Measurements from ENCODE around the gene GNPNAT1.

GNPNAT1 gene

GRCh38 chr14:52806115-52806514 is 14.7 kb upstream of the GNPNAT1 start:
- no peak overlapping the region for H3K4me3 ChIP-seq (replicated peaks; ENCODE audit: low read depth, low read length)
- TF ChIP-seq CTCF (IDR thresholded peaks at IDR 0.05; ENCODE audit: low read depth, low read length, missing control alignments) = no peak
- DNase-seq (ENCODE audit: extremely low read depth, low read depth) = no peak

GRCh38 chr14:52802597-52802996 is 11.2 kb upstream of the GNPNAT1 start:
- no peak for TF ChIP-seq CTCF (IDR thresholded peaks at IDR 0.05; ENCODE audit: low read depth, low read length, missing control alignments)
- no peak overlapping the region for H3K4me3 ChIP-seq (replicated peaks; ENCODE audit: low read depth, low read length)
- no peak for DNase-seq (ENCODE audit: extremely low read depth, low read depth)

GRCh38 chr14:52801014-52801712 is 9.8 kb upstream of the GNPNAT1 start:
- no peak for TF ChIP-seq CTCF (IDR thresholded peaks at IDR 0.05; ENCODE audit: low read depth, low read length, missing control alignments)
- H3K4me3 ChIP-seq (replicated peaks; ENCODE audit: low read depth, low read length) = no peak overlapping the region
- DNase-seq (ENCODE audit: extremely low read depth, low read depth) = no peak

GRCh38 chr14:52798826-52799225 is 7.4 kb upstream of the GNPNAT1 start:
- no peak for DNase-seq (ENCODE audit: extremely low read depth, low read depth)
- no peak for TF ChIP-seq CTCF (IDR thresholded peaks at IDR 0.05; ENCODE audit: low read depth, low read length, missing control alignments)
- no peak overlapping the region for H3K4me3 ChIP-seq (replicated peaks; ENCODE audit: low read depth, low read length)

- no peak for TF ChIP-seq CTCF (IDR thresholded peaks at IDR 0.05; ENCODE audit: low read depth, low read length, missing control alignments)
- no peak for DNase-seq (ENCODE audit: extremely low read depth, low read depth)
- no peak overlapping the region for H3K4me3 ChIP-seq (replicated peaks; ENCODE audit: low read depth, low read length)
Measured at GRCh38 chr14:52797653-52798052, 6.2 kb upstream of the GNPNAT1 start.

- no peak for DNase-seq (ENCODE audit: extremely low read depth, low read depth)
- H3K4me3 ChIP-seq (replicated peaks; ENCODE audit: low read depth, low read length) = no peak overlapping the region
- TF ChIP-seq CTCF (IDR thresholded peaks at IDR 0.05; ENCODE audit: low read depth, low read length, missing control alignments) = no peak
Measured at GRCh38 chr14:52793061-52793460, 1.7 kb upstream of the GNPNAT1 start.

- DNase-seq (ENCODE audit: extremely low read depth, low read depth) = no peak
- peak overlapping the region; percentile 91 for H3K4me3 ChIP-seq (replicated peaks; ENCODE audit: low read depth, low read length)
- no peak for TF ChIP-seq CTCF (IDR thresholded peaks at IDR 0.05; ENCODE audit: low read depth, low read length, missing control alignments)
Measured at GRCh38 chr14:52792097-52792415, 649 bp upstream of the GNPNAT1 start.

All from HFF-Myc (cell line).